Heart left ventricle (tissue), 16 donors: ENCODE data around the gene C2orf49. TPM values are rescaled to one million over a fixed set of nuclear protein-coding genes. Genes with fewer than 3 reads are reported as not detected.

Source experiments
- ATAC-seq, 4 donors: fragments of 200-7000 bp; cut with Tn5 transposase; one replicate each; pipeline ENCODE4 v1.9.1; 2020 to 2022; ENCODE audit warnings: moderate library complexity in 4 of 4, mild to moderate bottlenecking in 3 of 4, moderate number of reproducible peaks in 1 of 4
- DNase-seq, 5 donors: peaks; one replicate each; pipeline ENCODE4 v3.0.0-alpha.2; 2020
- H3K27ac ChIP-seq, 12 donors: fragments of 200-600 bp; sonication (generic) in 4 of 12; one replicate each; pipeline versions ENCODE4 v1.5.0 to v1.8.0; 2016 to 2022; ENCODE audit warnings: mild to moderate bottlenecking in 2 of 12
- H3K27me3 ChIP-seq, 9 donors: fragments of 200-600 bp; sonication (generic) in 2 of 9; one replicate each; pipeline versions ENCODE4 v1.5.1 to v1.8.0; 2016 to 2022; ENCODE audit warnings: mild to moderate bottlenecking in 3 of 9
- H3K36me3 ChIP-seq, 9 donors: fragments of 200-600 bp; sonication (generic) in 2 of 9; one replicate each; pipeline versions ENCODE4 v1.5.0 to v1.8.0; 2018 to 2022; ENCODE audit warnings: mild to moderate bottlenecking in 2 of 9
- H3K4me1 ChIP-seq, 12 donors: fragments of 200-600 bp; sonication (generic) in 4 of 12; one replicate each; pipeline versions ENCODE4 v1.5.0 to v1.8.0; 2016 to 2022; ENCODE audit warnings: mild to moderate bottlenecking in 3 of 12
- H3K4me3 ChIP-seq, 12 donors: fragments of 200-600 bp; sonication (generic) in 4 of 12; one replicate each; pipeline versions ENCODE4 v1.5.0 to v1.8.0; 2017 to 2022; ENCODE audit warnings: mild to moderate bottlenecking in 9 of 12, moderate library complexity in 4 of 12
- H3K9me3 ChIP-seq, 12 donors: fragments of 200-600 bp; sonication (generic) in 4 of 12; one replicate each; pipeline versions ENCODE4 v1.5.0 to v1.8.0; 2016 to 2022; ENCODE audit warnings: mild to moderate bottlenecking in 1 of 12
- CTCF ChIP-seq, 12 donors: fragments of 200-600 bp; sonication (generic) in 4 of 12; IDR thresholded peaks; one replicate each; pipeline versions ENCODE4 v1.5.0 to v1.8.0; 2018 to 2022; ENCODE audit warnings: antibody characterized with exemption in 12 of 12, mild to moderate bottlenecking in 5 of 12
- POLR2A ChIP-seq, 2 donors: fragments of 450-650 bp; IDR thresholded peaks; one replicate each; pipeline ENCODE4 v1.6.1; 2017; ENCODE audit warnings: antibody characterized with exemption in 2 of 2, mild to moderate bottlenecking in 2 of 2, moderate library complexity in 2 of 2
- WGBS, 4 donors: extraction: QIAGEN DNeasy Blood & Tissue Kit in 2 of 4; methylation state at CpG; one replicate each; pipeline versions ENCODE4 v1.1.5 to v1.1.7; 2013 to 2018; 5-methylcytosine and 5-hydroxymethylcytosine counted together
- intact Hi-C, 10 donors: fragments of 100-400 bp; cut with DNase I; formaldehyde crosslinking; loops; one replicate each; pipeline versions ENCODE4 v1.11.1 to v1.14.2; 2022
- polyA plus RNA-seq, 2 donors: library from polyadenylated mRNA; stranded (reverse); fragments of 200-250 nt; gene quantifications; one replicate each; pipeline ENCODE4 v1.2.3, GENCODE V29; 2013
- total RNA-seq, 9 donors: library from RNA; depleted of rRNA in 2 of 9; stranded (reverse); fragments of >200 nt in 2 of 9; fragmentation: NEBNext Ultra II Directional in 3 of 9; extraction: Animal tissue kit (Norgen Biotek cat#: 25700) in 3 of 9; gene quantifications; one replicate each; pipeline versions ENCODE4 v1.1.0 to v1.2.4, GENCODE V29; 2016 to 2023
- donor health status: ischemic (EF 13 %, LVEDD 7.1; RV severe dilation, severe dysfunction).
- donor health status: healthy with polysubstance abuse.
- donor health status: DM: no; HTN: yes; CAD: no.
- donor health status: DM: no; HTN: no; CAD: no.
- donor health status: ischemic (EF 25% LVEDD 6.9; RV normal size, moderate dysfunction).
- donor health status: ischemic (EF 25% LVEDD 5.7; RV mildly dilated, moderate dysfunction).
- donor health status: healthy.
- donor health status: DM: yes; HTN: yes; CAD: no.
- donor health status: ischemic (EF 35%, LVEDD 5.7; RV mildly dilated, moderate dysfunction).
- donor health status: nonischemic (EF 11% LVEDD 7.7; RV severe dilation, severe dysfunction).
- donor health status: DM: yes; HTN: yes; CAD: no.
- donor health status: PGD.
- donor health status: ischemic (EF 29% LVEDD 5.4; RV normal size, mild dysfunction).
- donor health status: nonischemic (EF 23%, LVEDD 6.1; RV moderate dilation, normal function).

C2orf49 gene
- total and polyA plus RNA-seq, 11 donors: 12.1 to 21.7 (median 15.6) TPM

GRCh38 chr2:105330681-105331375, 6.5 kb upstream of the C2orf49 start:
- WGBS, 4 donors: 94 to 98% (median 96%) methylated on average over 4 of the region's 4 CpGs
- H3K27ac ChIP-seq: peak overlapping the region in 2 of 12 donors; percentile 85 to 90
- H3K4me3 ChIP-seq: peak overlapping the region in 2 of 12 donors; percentile 75 to 84
- H3K4me1 ChIP-seq: peaks cover 0 to 26% (median 12%) of the 10 kb centered on the region in 12 donors
- ATAC-seq: no peak
- no peaks in the 10 kb centered on the region for H3K27me3 ChIP-seq
- peaks cover 0 to 16% (median 0%) of the 10 kb centered on the region in 9 donors for H3K36me3 ChIP-seq
- intact Hi-C loops: no loop called here
- no peak for DNase-seq
- TF ChIP-seq POLR2A (IDR thresholded peaks at IDR 0.05) (no peak), CTCF (IDR thresholded peaks at IDR 0.05) (no peak)
- no peaks in the 10 kb centered on the region for H3K9me3 ChIP-seq

- no peak overlapping the region for H3K4me3 ChIP-seq
- no peak overlapping the region for H3K27ac ChIP-seq
- ATAC-seq: no peak
- DNase-seq: no peak
- intact Hi-C loops: no loop called here
- no peaks in the 10 kb centered on the region for H3K9me3 ChIP-seq
- H3K36me3 ChIP-seq: peaks cover 0 to 11% (median 0%) of the 10 kb centered on the region in 9 donors
- H3K4me1 ChIP-seq: peaks cover 0 to 33% (median 26%) of the 10 kb centered on the region in 12 donors
- no peaks in the 10 kb centered on the region for H3K27me3 ChIP-seq
- TF ChIP-seq CTCF (IDR thresholded peaks at IDR 0.05) (no peak), POLR2A (IDR thresholded peaks at IDR 0.05) (no peak)
- whole genome bisulfite sequencing, 4 donors: 79 to 83% (median 80%) methylated on average over 4 of the region's 4 CpGs
Observed at GRCh38 chr2:105334211-105334610, 3.1 kb upstream of the C2orf49 start.

GRCh38 chr2:105335469-105335868, 1.9 kb upstream of the C2orf49 start:
- DNase-seq (no peak), ATAC-seq (no peak)
- WGBS, 4 donors: 91 to 93% (median 93%) methylated on average over 2 of the region's 2 CpGs
- H3K27me3 ChIP-seq: no peaks in the 10 kb centered on the region
- intact Hi-C loops: no loop called here
- no peak overlapping the region for H3K27ac ChIP-seq
- no peak overlapping the region for H3K4me3 ChIP-seq
- peaks cover 0 to 20% (median 8%) of the 10 kb centered on the region in 9 donors for H3K36me3 ChIP-seq
- no peak for TF ChIP-seq CTCF (IDR thresholded peaks at IDR 0.05)
- no peak for TF ChIP-seq POLR2A (IDR thresholded peaks at IDR 0.05)
- H3K9me3 ChIP-seq: no peaks in the 10 kb centered on the region
- H3K4me1 ChIP-seq: peaks cover 0 to 31% (median 21%) of the 10 kb centered on the region in 12 donors

- TF ChIP-seq POLR2A (IDR thresholded peaks at IDR 0.05) (no peak), CTCF (IDR thresholded peaks at IDR 0.05) (no peak)
- Histone ChIP-seq H3K9me3 (no peaks in the 10 kb centered on the region), H3K27ac (peak overlapping the region; percentile 83 to 98 (median 94)), H3K4me1 (peaks cover 0 to 29% (median 21%) of the 10 kb centered on the region in 12 donors), H3K4me3 (peak overlapping the region; percentile 70 to 92 (median 84)), H3K36me3 (peaks cover 0 to 33% (median 20%) of the 10 kb centered on the region in 9 donors), H3K27me3 (no peaks in the 10 kb centered on the region)
- DNase-seq (no peak), ATAC-seq (no peak)
- intact Hi-C loops: no loop called here
- 2 to 4% (median 3%) methylated on average over 7 of the region's 7 CpGs for WGBS, 4 donors
Observed at GRCh38 chr2:105336786-105337121, 586 bp upstream of the C2orf49 start.
